PC-3 (cell line): ENCODE results near the gene ABCG1. TPM values are rescaled to one million over a fixed set of nuclear protein-coding genes. Genes with fewer than 3 reads are reported as not detected.

ENCODE experiments used
- ATAC-seq: fragments of 200-7000 bp; cut with Tn5 transposase; 2 replicates; pipeline ENCODE4 v1.9.1; 2020; ENCODE audit warnings: mild to moderate bottlenecking, moderate library complexity
- BruUV-seq: library from RNA; stranded (reverse); fragments of 400-500 nt; replicated peaks from 2 replicates; lab custom pipeline; 2021; lab: Mats Ljungman, UMichigan
- CTCF ChIA-PET: fragments of 300-600 bp; sonication (Branson Sonifier 250); formaldehyde crosslinking; loops from one replicate; lab custom pipeline; 2022; ENCODE audit warnings: antibody characterized with exemption; lab: Charles Lee
- POLR2A ChIA-PET: fragments of 300-600 bp; sonication (Branson Sonifier 250); formaldehyde crosslinking; loops from one replicate; lab custom pipeline; 2022; ENCODE audit warnings: antibody characterized with exemption; ENCODE audit not compliant: unreplicated experiment; lab: Charles Lee
- DNase-seq: peaks from one replicate; pipeline ENCODE4 v3.0.0-alpha.2; 2015
- H2AFZ ChIP-seq: fragments of 300-600 bp; sonication (generic); 2 replicates; pipeline ENCODE4 v1.6.0; 2016; ENCODE audit warnings: antibody characterized with exemption, low read length
- H3F3A ChIP-seq: fragments of 300-600 bp; sonication (generic); one replicate; pipeline ENCODE4 v1.6.0; 2017; ENCODE audit warnings: antibody characterized with exemption, low read length, control low read depth, mild to moderate bottlenecking; ENCODE audit not compliant: unreplicated experiment
- H3K27ac ChIP-seq: fragments of 300-600 bp; sonication (generic); 2 replicates; pipeline ENCODE4 v1.5.1; 2016; ENCODE audit warnings: mild to moderate bottlenecking, low read length
- H3K27me3 ChIP-seq: fragments of 300-600 bp; sonication (generic); 2 replicates; pipeline ENCODE4 v1.6.1; 2016; ENCODE audit warnings: low read length, mixed read lengths
- H3K36me3 ChIP-seq: fragments of 300-600 bp; sonication (generic); 2 replicates; pipeline ENCODE4 v1.6.1; 2016; ENCODE audit warnings: low read depth, mixed run types, low read length, mixed read lengths
- H3K4me1 ChIP-seq: fragments of 300-600 bp; sonication (generic); 2 replicates; pipeline ENCODE4 v1.5.1; 2016; ENCODE audit warnings: low read length; ENCODE audit not compliant: insufficient read depth
- H3K4me2 ChIP-seq: fragments of 300-600 bp; sonication (generic); 2 replicates; pipeline ENCODE4 v1.6.0; 2016; ENCODE audit warnings: low read length
- H3K4me3 ChIP-seq: fragments of 300-600 bp; sonication (generic); 2 replicates; pipeline ENCODE4 v1.5.1; 2016; ENCODE audit warnings: mild to moderate bottlenecking, low read length, mixed read lengths
- H3K79me2 ChIP-seq: fragments of 300-600 bp; sonication (generic); 2 replicates; pipeline ENCODE4 v1.6.1; 2017; ENCODE audit warnings: low read length, mixed read lengths
- H3K9ac ChIP-seq: fragments of 300-600 bp; sonication (generic); 2 replicates; pipeline ENCODE4 v1.6.0; 2016; ENCODE audit warnings: mild to moderate bottlenecking, low read length
- H3K9me2 ChIP-seq: fragments of 300-600 bp; sonication (generic); replicated peaks from 2 replicates; pipeline ENCODE4 v1.6.1; 2016; ENCODE audit warnings: mixed run types, low read length, mixed read lengths
- H3K9me3 ChIP-seq: fragments of 300-600 bp; sonication (generic); 2 replicates; pipeline ENCODE4 v1.6.1; 2016; ENCODE audit warnings: low read length, mixed read lengths
- H4K20me1 ChIP-seq: fragments of 300-600 bp; sonication (generic); 2 replicates; pipeline ENCODE4 v1.6.1; 2016; ENCODE audit warnings: low read length, mixed read lengths
- EZH2 ChIP-seq: fragments of 300-600 bp; sonication (generic); IDR thresholded peaks from one replicate; pipeline ENCODE4 v1.6.1; 2017; ENCODE audit warnings: antibody characterized with exemption, mild to moderate bottlenecking, low read length; ENCODE audit not compliant: unreplicated experiment
- EZH2phosphoT487 ChIP-seq: fragments of 300-600 bp; sonication (generic); IDR thresholded peaks from 2 replicates; pipeline ENCODE4 v1.6.1; 2018; ENCODE audit warnings: mild to moderate bottlenecking, antibody characterized with exemption, low read length, borderline replicate concordance
- intact Hi-C: fragments of 100-400 bp; cut with micrococcal nuclease; formaldehyde crosslinking; loops from 2 replicates; pipeline ENCODE4 v1.9.0; 2023
- total RNA-seq: library from RNA; depleted of rRNA; stranded (reverse); fragments of >200 nt; gene quantifications from 2 replicates; pipeline ENCODE4 v1.2.3, GENCODE V29; 2014
- TF ChIP-seq, protein P1 (sequence below): fragments of 300-600 bp; sonication (generic); conservative IDR thresholded peaks from 2 replicates; pipeline ENCODE4 v1.5.1; 2017; ENCODE audit warnings: antibody characterized with exemption, low read depth, mild to moderate bottlenecking, low read length

ABCG1 gene
- total RNA-seq, 1 experiment from 2014 or later = 0.66 TPM

DNA sequence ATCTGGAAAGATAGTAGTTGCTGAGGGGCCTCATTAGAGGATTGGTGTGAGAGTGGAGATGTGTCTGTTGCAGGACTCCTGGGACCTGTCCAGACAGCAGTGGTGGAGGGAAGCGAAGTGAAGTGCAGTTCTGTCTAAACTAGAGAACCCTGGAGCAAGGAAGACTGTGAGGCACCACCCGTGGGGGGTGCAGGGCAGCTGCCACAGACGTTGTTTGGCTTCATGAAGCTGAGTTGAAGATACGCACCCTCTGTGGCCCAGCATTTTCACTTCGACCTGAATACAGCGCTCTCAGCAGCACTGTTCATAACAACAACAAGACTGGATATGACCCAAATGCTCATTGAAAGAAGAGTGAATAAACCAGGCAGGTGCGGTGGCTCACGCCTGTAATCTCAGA is 29.3 kb downstream of the ABCG1 start:
- Histone ChIP-seq H3K36me3 (no peaks in the 10 kb centered on the region), H3K4me2 (no peak overlapping the region), H2AFZ (no peak overlapping the region), H3K27me3 (peaks cover 25% of the 10 kb centered on the region; the same call in 1 of the 2 replicates), H3K79me2 (no peaks in the 10 kb centered on the region), H4K20me1 (no peaks in the 10 kb centered on the region), H3K9me3 (no peaks in the 10 kb centered on the region), H3K4me3 (no peak overlapping the region), H3K4me1 (no peaks in the 10 kb centered on the region), H3K9ac (no peak overlapping the region), H3K9me2 (no peaks in the 10 kb centered on the region), H3F3A (no peaks in the 10 kb centered on the region), H3K27ac (no peak overlapping the region)
- CTCF ChIA-PET = no interaction called here
- POLR2A ChIA-PET = no interaction called here
- ATAC-seq (no peak), DNase-seq (no peak)
- TF ChIP-seq EZH2 = no peak
- no peak for TF ChIP-seq EZH2phosphoT487
- TF ChIP-seq, protein P1, sequence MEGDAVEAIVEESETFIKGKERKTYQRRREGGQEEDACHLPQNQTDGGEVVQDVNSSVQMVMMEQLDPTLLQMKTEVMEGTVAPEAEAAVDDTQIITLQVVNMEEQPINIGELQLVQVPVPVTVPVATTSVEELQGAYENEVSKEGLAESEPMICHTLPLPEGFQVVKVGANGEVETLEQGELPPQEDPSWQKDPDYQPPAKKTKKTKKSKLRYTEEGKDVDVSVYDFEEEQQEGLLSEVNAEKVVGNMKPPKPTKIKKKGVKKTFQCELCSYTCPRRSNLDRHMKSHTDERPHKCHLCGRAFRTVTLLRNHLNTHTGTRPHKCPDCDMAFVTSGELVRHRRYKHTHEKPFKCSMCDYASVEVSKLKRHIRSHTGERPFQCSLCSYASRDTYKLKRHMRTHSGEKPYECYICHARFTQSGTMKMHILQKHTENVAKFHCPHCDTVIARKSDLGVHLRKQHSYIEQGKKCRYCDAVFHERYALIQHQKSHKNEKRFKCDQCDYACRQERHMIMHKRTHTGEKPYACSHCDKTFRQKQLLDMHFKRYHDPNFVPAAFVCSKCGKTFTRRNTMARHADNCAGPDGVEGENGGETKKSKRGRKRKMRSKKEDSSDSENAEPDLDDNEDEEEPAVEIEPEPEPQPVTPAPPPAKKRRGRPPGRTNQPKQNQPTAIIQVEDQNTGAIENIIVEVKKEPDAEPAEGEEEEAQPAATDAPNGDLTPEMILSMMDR = no peak
- intact Hi-C loops = no loop called here
- no TSS peak for BruUV-seq

- H3K4me1 ChIP-seq = no peaks in the 10 kb centered on the region
- no peaks in the 10 kb centered on the region for H3K79me2 ChIP-seq
- H3K9me3 ChIP-seq = no peaks in the 10 kb centered on the region
- H3F3A ChIP-seq = no peaks in the 10 kb centered on the region
- no peak overlapping the region for H3K9ac ChIP-seq
- H3K27me3 ChIP-seq = peaks cover 25% of the 10 kb centered on the region; the same call in 1 of the 2 replicates
- no TSS peak for BruUV-seq
- intact Hi-C loops = no loop called here
- no peak overlapping the region for H3K27ac ChIP-seq
- H3K9me2 ChIP-seq = no peaks in the 10 kb centered on the region
- H3K4me2 ChIP-seq = no peak overlapping the region
- CTCF ChIA-PET = no interaction called here
- ATAC-seq (no peak), DNase-seq (no peak)
- H4K20me1 ChIP-seq = no peaks in the 10 kb centered on the region
- no peak overlapping the region for H2AFZ ChIP-seq
- POLR2A ChIA-PET = interaction anchor here (0.6 kb wide), 1 partner anchor 101 kb away, joined by 3 read pairs; no protein-coding TSS in a partner anchor
- H3K4me3 ChIP-seq = no peak overlapping the region
- TF ChIP-seq EZH2phosphoT487 = no peak
- no peak for TF ChIP-seq EZH2
- TF ChIP-seq, protein P1 = no peak
- no peaks in the 10 kb centered on the region for H3K36me3 ChIP-seq
Observed at GRCh38 chr21:42248783-42249597, 30.1 kb downstream of the ABCG1 start.
